Measurements from ENCODE around the gene TGIF2. TPM values are rescaled to one million over a fixed set of nuclear protein-coding genes. Genes with fewer than 3 reads are reported as not detected.
"Not testable (repeated sequence)": the region's sequence is repeated elsewhere in the genome, so short reads cannot be mapped to it uniquely, and the experiment has no call there.

Gene TGIF2
- total RNA-seq, 1 experiment from 2014 or later = 10.2 TPM

GRCh38 chr20:36611625-36612024 is 38.2 kb downstream of the TGIF2 start:
- no peak for DNase-seq (ENCODE audit: low read depth)

- DNase-seq (ENCODE audit: low read depth) = no peak
These were observed 40.6 kb downstream of the TGIF2 start for GRCh38 chr20:36613974-36614373.

DNA sequence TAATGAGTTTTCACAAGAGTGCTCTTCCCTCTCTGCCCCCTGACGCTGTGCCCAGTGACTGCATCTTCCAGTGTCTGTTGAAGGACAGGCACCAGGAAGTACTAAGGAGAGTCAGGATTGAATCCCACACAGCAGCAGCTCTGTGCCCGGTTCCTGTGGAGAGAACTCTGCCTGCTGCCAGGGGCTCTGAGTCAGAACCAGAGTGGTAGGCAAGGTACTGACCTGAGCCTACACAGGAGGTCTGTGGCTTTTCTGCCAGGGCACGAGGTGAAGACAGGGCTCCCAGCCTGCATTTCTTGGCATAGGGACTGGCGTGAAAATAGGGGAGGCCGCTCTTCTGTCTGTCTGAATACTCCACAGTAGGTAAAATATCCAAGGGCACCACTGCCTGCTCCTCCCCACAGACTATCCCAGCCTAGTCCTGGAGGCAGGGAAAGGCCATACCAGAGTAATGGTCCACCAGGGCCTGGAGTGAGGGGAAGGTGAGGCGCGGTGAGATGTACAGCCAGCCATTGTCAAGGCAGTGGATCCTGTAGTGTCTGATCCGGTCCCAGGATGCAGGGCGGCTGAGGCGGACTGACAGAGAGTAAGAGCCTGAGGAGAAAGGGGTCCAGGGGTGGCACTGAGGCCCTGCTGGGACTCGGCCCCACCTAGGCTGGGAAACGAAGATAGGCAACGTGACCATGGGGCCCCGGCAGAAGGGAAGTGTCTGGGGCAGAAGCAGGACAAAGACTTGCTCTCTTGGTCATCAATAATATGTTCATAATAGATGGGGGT is 41.6 kb downstream of the TGIF2 start:
- no peak for DNase-seq (ENCODE audit: low read depth)

- no peak for DNase-seq (ENCODE audit: low read depth)
These were observed 47.5 kb downstream of the TGIF2 start for GRCh38 chr20:36620917-36621316.

DNA sequence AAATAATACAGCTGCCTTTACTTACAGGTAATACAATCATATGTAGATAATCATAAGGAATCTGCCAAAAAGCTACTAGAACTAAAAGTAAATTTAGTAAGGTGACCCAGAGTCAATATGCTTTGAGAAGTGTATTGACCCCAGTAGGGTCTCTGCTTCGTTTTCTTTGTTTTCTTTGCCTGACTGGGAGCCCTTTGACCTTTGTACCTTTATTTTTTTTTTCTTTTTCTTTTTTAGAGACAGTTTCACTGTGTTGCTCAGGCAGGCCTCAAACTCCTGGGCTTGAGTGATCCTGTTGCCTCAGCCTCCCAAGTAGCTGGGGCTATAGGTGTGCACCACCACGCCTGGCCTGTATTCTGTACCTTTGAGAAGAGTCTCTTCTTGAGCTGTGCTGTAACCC is 50.0 kb downstream of the TGIF2 start:
- no peak for DNase-seq (ENCODE audit: low read depth)

DNA sequence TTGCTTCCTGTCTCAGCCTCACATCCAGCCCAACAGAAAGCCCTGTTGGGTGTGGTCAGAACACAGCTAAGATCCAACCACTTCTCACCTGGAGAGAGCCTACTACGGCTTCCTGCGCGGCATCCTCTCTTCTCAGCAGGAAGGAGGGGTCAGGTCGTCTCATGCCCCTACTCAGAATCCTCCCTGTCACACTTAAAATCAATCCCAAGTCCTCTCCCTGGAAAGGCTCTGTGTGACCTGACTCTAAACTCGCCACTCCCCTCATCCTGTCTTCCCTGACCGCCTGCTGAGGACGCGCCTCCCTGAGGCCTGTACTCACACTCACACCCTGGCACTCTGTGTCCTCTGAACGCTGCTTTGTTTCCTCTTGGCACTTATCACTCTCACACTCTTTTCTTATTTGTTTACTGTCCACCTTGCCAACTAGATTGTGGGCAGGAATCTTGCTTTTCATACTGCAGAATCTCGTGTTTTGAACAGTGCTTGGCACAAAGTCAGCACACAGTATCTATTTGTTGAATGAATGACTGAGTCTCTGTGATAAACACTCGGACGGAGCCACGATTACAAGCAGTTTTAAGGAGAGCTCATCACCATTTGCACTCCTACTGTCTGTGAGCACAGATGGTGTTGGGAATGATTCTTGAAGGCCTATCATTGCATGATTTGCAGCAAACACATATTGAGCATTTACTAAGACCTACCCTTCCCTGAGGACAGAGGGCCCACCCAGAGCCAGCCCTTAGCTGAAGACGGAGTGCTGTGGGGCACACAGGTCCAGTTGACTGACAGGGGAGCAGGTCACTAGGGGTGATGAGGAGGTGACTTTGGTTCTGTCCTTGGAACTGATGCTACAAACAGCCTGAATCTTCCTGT is 50.9 kb downstream of the TGIF2 start:
- DNase-seq (ENCODE audit: low read depth) = no peak

- no peak for DNase-seq (ENCODE audit: low read depth)
These were observed 51.5 kb downstream of the TGIF2 start for GRCh38 chr20:36624944-36625324.

- no peak for DNase-seq (ENCODE audit: low read depth)
These were observed 54.7 kb downstream of the TGIF2 start for GRCh38 chr20:36628076-36628475.

DNA sequence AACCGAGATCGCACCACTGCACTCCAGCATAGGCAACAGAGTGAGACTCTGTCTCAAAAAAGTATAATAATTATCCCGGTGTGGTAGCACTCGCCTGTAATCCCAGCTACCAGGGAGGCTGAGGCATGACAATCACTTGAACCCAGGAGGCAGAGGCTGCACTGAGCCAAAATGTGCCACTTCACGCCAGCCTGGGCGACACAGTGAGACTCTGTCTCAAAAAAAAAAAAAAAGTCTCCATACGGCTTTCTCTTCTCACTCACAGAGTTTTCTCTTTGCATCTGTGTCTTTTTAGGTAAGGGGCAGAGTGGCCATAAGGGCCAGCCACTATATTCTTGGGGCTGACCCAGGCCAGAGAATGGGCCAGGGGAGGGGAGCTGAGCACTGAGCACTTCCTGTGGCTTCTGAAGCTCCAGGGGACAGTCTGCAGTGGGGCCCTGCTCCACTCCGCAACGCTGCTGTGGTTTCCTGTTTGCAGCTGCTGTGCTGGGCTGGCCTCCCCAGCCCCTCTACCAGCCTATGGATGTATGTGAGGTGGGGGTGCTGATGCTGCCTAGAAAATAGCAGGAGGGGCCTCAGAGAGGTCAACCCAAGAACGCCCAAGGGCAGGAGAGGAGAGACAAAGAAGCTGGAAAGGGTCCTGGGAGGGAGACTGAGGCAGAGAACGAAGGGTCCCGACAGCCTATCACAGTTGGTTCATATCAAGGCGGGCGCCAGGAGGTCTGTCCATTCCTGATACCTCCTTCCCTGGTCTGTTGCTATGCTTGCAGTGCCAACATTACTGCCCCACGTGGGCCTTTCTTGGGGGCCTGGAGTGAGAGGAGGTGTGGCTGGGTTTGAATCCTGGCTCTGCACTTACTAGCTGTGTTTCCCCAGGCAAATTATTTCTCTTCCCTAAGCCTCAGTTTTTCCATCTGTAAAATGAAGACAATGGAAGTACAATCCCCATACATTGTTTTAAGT is 56.6 kb downstream of the TGIF2 start:
- no peak for DNase-seq (ENCODE audit: low read depth)

DNA sequence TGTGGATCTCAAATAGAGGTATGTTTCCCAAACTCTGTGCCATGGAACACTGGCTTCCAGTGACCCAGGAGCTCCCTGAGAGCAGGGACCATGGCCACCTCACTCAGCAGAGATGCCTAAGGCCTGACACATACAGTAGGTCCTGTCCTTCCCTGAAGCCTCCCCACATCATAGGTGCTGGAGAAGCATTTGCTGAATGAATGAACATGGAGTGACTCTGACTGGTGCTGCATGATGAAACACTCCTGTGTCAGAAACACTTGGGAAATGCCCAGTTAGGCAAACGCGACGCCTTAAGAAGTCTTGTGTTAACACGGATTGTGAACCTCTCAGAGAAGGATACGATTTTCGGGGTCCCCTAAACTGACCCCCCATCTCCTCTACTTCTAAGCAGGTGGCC is 58.2 kb downstream of the TGIF2 start:
- no peak for DNase-seq (ENCODE audit: low read depth)

DNA sequence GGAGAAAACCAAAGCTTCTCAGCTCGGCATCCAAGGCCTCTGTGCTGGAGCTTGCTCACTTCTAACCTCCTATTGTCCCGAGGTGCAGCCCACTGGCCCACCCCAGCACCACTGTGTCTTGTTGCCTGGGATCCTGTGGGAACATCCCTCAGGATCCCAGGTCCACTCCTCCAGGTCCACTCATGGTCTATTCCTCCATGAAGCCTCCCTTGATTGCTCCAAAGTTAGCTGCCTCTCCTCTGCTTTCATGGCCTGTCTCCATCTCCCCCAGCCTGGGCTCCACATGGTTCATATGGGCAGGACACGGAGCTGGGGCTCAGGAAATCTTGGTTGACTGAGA is 58.7 kb downstream of the TGIF2 start:
- DNase-seq (ENCODE audit: low read depth) = no peak

GRCh38 chr20:36632487-36633284 is 59.3 kb downstream of the TGIF2 start:
- DNase-seq (ENCODE audit: low read depth) = no peak

GRCh38 chr20:36633285-36633772 is 59.9 kb downstream of the TGIF2 start:
- DNase-seq (ENCODE audit: low read depth) = no peak

- DNase-seq (ENCODE audit: low read depth) = no peak
These were observed 60.9 kb downstream of the TGIF2 start for GRCh38 chr20:36634342-36634741.

- DNase-seq (ENCODE audit: low read depth) = not testable (repeated sequence)
These were observed 65.5 kb downstream of the TGIF2 start for GRCh38 chr20:36638876-36639400.

DNA sequence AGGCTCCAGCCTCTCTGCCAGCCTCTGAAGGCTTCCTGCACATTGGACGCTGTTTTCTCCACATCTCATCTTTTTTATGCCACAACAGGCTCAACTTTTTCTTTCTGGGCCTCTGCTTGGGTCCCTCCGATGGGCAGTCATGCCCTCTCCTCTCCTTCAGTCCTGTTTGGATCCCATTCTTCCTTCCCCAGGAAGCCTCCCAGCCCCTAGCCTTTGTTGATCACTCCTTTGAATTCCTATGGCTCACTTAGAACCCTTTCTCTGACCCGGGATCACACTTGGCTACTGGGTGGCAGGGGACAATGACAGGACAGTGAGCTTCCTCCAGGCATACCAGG is 68.1 kb downstream of the TGIF2 start:
- no peak for DNase-seq (ENCODE audit: low read depth)

DNA sequence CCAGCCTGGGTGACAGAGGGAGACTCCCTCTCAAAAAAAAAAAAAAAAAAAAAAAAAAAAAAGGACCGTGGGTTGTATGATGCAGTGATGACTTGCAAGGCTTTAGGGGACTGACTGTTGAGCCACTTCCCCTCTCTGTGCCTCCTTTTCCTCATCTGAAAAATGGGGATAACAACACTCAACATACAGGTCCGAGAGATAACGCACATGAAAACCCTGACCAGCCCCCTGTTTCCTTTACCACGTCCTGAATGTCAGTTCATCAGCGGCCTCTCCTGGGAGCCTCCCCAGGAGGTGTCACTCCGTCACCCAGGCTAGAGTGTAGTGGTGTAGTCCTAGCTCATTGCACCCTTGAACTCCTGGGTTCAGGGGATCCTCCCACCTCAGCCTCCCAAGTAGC is 68.7 kb downstream of the TGIF2 start:
- DNase-seq (ENCODE audit: low read depth) = no peak
